Activated T-cell treated with anti-CD3 and anti-CD28 coated beads for 24 hours (primary cell): Measurements from ENCODE around the gene TMEM138.
"Not testable (repeated sequence)": the region's sequence is repeated elsewhere in the genome, so short reads cannot be mapped to it uniquely, and the experiment has no call there.

ENCODE experiments used
- DNase-seq: peaks from one replicate; pipeline ENCODE4 v3.0.0-alpha.2; 2020; ENCODE audit warnings: low read depth

Gene TMEM138

DNA sequence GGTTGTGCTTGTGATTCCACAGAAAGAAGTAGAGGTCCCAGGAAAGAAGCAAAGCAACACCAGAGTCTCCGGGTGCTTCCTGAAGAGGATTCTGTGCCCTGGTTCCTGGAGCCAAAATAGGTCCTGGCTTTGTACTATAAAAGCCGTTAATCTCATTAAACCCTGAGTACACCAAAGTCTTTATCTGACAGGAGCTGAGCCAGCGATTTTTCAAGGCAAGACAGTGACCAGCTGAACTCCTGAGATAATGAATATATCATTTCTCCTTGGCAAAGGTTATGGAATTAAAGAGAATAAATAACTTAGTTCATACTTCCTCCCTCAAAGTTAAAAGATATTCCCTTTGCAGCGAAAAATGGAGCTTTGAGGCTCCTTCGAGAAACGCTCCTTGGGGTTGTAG is 5.2 kb downstream of the TMEM138 start:
- no peak for DNase-seq

DNA sequence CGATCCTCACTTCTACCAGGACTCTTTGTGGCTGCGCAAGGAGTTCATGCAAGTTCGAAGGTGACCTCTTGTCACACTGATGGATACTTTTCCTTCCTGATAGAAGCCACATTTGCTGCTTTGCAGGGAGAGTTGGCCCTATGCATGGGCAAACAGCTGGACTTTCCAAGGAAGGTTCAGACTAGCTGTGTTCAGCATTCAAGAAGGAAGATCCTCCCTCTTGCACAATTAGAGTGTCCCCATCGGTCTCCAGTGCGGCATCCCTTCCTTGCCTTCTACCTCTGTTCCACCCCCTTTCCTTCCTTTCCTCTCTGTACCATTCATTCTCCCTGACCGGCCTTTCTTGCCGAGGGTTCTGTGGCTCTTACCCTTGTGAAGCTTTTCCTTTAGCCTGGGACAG is 6.5 kb downstream of the TMEM138 start:
- DNase-seq: no peak

DNA sequence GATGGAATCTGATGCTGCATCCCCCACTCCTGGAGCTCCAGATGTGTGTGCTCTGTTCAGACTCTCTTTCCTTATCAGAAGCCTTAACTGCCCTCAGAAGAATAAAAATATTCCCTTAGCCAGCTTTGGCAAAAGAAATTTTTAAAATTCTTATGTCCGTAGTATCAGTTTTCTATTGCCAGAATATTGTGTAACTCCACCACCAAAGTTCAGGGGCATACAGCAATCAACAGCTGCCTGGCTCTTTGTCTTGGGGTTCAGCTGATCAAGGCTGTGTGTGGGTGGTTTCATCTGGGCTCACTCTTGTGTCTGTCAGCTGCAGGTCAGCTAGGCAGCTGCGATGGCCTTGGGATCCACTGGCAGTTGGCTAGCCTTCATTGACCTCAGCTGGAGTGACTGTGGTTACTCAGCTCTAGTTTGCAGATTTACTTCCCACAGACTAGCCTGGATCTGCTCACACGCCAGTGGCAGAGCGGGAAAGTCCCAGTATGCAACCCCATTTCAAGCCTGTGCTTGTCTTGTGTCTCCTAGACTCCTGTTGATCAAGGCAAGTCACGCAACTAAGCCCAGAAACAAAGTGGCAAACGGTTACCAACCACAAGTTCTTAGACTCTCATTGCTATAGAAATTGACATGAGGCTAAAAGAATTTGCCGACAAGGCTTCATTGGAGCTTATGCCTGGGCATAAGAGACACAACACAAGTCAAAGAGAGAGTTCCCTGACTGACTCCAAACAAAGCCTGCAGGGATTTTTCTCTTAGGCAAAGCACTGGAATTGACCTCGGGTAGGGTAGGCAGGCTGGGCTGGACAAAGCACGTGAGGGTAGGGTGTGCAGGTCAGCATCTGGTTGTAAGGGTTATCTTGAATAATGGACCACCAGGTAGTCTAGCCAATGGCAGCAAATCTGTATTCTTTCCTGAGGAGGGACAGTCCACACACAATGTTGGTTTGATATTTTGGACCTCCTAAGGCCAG is 7.5 kb downstream of the TMEM138 start:
- no peak for DNase-seq

DNA sequence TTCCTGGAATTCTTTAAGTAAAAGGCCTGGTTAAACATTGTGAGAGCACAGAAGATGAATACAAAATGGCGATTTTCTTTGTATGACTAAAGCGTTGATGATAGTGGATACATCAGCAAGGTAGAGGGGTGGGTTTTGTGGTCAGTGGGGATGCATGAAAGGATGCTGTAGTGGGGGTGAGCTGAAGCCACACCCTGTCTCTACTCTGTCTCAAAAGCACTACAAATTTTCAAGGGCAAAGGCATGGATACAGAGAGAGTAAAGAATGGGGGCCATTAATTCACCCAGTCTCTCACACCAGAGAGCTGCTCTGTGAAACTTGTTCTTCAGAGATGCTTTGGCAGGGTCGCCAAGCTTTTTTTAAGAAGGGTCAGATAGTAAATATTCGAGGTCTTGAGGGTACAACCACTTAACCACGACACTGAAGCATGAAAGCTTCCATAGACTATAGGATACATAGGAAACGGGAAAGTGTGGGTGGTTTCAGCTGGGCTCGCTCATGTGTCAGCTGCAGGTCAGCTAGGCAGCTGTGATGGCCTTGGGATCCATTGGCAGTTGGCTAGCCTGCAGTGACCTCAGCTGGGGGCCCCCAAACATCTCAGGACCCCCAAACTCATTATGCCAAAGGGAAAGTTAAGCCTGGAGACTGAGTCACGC is 8.3 kb downstream of the TMEM138 start:
- DNase-seq: no peak

DNA sequence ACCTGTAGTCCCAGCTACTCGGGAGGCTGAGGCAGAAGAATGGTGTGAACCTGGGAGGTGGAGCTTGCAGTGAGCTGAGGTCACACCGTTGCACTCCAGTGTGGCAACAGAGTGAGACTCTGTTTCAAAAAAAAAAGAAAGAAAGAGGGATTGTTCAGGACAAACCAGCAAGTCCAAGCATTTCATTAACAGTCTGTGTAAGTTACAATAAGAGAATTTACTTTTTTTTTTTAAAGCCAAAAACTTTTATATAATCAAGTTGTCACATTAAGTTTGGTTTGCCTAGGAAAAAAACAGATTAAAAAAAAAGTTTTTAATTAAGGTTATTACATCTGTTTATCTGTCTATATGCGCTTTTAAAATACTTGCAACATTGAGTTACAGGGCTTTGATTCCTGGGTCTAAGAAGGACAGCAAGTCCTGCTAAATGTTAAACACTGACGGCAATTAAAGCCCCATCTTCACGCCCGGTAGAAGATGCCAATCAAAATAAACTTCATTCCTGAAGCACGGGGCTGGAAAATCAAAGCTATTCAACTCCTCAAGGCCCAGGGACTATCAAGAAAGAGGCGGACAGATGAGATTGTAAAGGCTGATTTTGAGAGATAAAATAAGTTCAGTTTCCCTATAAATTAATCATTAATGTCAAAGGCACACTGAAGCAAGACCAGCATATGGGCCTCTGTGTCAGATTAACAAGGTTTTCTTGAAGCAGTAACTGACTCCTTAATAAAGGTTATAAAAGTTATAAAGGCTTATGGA is 10.7 kb downstream of the TMEM138 start:
- DNase-seq: no peak

DNA sequence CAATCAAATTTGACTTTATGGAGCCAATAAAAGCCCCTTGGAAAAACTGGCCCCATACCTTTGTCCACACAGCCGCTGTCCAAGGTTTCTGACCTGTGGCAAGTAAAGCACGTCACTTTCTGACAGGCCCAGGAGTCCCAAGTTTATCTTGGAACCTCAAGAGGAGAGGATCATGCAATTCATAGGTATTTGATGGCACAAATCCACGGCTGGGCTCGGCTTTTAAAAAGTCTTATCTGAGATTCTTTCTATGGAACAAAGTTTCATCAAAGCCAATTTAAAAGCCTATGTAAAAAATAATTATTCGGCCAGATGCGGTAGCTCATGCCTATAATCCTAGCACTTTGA is 13.6 kb downstream of the TMEM138 start:
- no peak for DNase-seq

DNA sequence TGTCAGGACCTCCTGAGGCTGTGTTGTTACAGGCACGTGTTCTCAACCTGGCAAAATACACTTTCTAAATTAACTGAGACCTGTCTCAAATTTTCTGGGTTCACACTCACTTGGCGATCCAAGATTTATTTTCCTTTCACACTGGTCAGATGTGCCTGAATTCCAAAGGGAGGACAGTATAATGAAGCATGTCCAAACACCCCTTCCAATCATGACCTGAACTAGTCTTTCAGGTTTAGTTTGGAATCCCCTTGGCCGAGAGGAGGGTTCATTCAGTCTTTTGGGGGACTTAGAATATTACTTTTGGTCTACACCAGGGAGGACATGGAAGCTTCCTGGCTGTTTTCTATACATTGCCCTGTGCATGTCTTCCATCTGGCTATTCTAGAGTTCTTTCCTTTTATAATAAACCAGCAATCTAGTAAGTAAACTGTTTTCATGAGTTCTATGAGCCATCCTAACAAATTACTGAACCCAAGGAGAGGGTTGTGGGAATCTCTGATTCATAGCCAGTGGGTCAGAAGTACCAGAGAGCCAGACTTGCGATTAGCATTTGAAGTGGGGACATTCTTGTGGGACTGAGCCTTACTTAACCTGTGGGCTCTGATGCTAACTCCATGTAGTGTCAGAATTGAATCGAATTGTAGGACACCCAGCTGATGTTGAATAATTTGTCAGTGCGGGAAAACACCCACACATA is 15.4 kb downstream of the TMEM138 start:
- no peak for DNase-seq

DNA sequence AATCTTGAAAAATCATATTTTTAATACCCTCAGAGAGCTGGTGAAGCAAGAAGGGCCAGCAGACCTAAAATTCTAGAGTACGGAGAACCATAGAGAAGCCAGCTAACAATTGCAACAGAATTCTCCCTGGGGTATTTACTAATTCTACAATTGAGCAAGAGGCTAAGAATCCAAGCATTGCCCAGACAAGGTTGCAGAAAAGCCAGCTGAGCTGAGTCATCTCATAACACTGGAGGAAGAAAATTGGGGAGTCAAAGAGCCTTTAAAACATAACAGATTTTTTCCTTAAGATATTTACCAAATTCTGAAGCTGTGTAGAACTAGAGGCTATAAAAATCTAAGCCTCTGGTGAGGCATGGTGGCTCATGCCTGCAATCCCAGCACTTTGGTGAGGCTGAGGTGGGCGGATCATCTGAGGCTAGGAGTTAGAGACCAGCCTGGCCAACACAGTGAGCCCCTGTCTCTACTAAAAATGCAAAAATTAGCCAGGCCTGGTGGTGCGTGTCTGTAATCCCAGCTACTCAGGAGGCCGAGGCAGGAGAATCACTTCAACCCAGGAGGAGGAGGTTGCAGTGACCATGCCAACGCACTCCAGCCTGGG is 16.6 kb downstream of the TMEM138 start:
- DNase-seq: no peak

DNA sequence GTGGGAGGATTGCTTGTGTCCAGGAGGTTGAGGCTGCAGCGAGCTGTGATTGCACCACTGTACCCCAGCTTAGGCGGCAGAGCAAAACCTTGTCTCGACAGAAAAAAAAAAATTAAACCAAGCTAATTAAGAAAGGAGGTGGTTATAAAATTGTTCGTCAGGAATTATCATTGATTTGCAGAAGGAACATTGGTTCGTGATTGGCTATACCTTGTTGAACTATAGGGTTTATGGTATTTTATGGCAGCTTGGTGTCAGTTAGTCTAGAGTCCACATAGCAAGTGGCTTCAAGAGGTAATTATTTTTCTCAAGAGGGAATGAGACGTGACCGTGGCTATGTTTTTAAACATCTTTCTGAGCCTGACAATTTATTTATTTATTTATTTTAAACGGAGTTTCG is 18.7 kb downstream of the TMEM138 start:
- no peak for DNase-seq

DNA sequence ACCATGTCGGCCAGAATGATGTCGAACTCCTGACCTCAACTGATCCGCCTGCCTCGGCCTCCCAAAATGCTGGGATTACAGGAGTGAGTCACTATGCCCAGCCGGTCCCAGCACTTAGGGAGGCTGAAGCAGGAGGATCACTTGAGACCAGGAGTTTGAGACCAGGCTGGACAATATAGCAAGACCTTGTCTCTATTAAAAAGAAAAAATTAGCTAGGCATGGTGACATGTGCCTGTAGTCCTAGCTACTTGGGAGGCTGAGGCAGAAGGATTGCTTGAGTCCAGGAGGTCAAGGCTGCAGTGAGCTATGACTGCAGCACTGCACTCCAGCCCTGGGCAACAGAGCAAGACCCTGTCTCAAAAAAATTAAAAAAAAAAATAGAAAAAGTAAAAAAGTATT is 21.7 kb downstream of the TMEM138 start:
- DNase-seq: not testable (repeated sequence)

DNA sequence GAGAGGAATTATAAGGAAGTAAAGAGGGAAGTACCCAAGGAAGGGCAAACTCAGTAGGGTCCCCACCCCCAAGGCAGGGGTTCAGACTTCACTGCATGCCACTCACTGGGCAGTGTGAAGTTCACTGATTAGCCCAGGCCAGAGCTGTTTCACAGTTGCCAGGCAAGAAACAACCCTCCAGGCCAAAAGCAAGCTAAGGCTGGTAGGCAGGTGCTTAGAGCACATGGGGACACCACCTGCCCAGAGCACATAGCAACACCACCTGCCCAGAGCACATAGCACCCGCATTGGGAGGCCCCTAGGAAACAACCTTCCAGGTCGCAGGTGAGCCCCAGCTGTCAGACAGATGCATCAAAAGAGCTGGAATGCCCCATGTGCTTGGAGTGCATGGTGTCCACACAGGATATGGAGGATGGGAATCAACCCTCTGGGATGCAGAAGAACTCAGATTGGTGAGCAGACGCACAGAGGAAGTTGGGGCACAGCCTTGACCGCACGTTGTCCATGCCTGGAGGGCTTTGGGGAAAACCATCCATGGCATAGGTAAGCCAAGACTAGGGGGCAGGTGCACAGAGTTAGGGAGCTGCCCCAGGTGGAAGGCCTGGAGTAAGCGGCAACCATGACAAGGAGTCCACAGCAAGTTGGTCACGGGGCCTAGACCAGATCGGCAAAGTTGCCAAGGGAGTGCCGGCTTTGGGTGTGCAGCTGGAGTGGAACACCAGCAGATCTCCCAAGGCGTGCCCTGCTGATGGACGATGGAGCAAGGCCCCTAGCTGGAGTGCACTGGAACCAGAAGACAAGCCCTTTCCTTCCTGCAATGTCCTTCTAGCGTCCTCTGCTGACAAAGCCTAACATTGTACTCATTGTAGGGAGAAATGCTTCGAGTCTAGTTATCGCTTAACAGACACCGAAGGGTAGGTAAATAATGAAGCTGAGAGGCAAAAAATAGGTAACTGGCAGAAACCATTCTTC is 22.4 kb downstream of the TMEM138 start:
- DNase-seq: no peak

DNA sequence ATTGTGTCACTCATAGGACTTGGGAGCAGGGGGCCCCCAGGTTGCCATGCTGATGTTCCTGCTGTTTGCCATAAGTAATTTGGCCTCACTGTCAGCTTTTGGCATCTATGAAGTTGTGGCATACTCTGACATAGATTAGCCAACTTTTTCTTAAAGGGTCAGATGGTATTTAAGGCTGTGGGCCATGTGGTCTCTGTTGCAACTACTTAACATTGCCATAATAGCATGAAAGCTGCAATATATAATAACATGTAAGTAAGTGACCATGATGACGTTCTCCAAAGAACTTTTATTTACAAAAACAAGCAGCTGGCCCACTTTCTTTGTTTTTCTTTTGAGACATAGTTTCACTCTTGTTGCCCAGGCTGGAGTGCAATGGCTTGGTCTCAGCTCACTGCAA is 28.0 kb downstream of the TMEM138 start:
- no peak for DNase-seq

DNA sequence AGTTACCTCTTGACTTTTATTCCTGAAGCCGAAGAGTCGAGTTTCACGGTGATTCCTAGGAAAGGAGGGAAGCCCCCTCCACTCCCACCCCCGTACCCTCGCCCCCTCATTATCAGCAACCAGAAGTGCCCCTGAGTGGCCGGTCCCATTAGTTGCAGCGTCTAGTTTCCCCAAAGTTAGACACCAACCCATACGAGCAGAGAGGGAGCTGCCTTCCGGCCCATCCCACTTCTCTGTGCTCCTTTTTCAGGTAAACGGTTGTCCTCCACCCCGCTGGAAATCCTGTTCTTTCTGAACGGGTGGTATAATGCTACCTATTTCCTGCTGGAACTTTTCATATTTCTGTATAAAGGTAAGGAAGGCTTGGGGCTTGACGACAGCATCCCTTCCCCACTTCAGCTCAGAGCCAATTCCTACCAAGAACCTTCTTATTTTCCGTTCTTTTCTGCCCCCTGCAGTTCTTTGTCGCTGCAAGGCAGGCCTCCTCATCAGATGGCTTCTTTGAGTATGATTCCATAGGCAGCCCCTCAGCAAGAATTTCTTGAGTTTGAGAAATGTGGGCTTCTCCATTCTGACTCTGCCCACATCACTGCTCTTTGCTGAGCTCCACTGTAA is 30.9 kb downstream of the TMEM138 start:
- DNase-seq: no peak

DNA sequence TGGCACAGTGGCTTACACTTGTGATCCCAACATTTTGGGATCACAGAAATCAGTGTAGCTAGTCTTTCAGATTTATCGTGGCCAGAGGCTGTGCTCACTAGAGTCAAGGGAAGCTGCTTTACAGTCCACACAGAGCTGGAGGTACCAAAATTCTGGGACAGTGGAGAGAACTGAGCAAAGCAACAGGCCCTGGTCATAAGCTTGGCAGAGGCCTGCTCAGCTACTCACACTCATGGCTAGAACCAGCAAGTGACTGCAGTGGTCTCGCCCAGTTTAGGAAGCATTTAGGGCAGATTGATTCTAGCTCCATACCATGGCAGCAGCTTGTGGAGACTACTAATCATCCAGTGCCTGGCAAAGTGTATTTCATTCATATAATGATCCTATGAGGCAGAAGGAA is 39.0 kb downstream of the TMEM138 start:
- DNase-seq: no peak

DNA sequence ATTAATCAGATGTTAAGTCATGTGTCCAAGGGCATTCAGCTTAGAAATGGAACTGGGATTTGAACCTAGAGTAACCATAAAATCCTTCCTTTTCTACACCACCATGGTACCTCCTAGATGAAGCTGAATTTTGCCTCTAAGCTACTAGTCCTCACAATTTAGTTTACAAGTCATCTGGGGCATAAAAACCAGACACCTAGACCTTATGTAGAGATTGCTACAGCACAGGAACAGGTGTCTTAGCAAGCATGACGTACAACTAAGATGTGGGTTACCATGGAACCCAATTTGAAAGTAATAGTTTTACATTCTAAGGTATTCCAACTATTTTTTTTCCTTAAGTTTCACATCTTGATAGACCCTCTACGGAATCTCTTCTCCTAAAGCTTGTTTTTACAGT is 39.4 kb downstream of the TMEM138 start:
- DNase-seq: no peak

DNA sequence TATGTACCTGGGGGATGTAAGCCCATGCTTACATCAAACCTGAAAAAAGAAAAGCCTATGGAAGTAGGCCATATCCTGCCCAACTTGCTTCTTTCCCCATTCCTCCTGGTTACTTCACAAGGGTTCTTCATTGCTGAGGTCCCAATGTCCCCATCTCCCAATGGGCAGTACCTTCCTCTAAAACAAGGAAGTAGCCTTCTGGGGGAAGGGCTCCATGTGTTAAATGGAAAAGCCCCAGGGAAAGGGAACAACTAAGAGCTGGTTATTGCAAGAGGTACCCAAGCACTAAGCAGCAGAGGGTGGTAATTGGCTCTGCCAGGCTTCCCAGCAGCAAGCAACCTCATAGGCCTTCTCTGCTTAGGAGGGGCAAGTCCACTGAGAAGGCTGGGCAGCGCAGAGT is 41.5 kb downstream of the TMEM138 start:
- no peak for DNase-seq

DNA sequence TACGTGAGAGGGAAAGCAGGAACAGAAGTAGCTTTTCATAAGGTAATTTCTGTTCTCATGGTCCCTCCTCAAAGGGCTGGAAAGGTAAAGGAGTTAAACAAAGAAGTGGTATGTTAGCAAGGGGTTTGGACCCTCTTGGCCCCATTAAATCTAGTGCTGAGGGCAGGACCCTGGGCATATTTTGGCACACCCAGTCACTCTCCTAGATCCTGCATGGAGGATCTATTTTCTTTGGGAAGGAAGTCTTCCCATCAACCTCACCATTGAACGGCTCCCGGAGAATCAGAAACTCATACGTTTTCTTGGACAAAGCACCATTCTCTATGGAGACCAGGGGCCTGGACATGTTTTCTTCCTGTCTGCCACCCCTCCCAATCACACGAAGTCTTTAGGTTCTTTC is 41.9 kb downstream of the TMEM138 start:
- no peak for DNase-seq

DNA sequence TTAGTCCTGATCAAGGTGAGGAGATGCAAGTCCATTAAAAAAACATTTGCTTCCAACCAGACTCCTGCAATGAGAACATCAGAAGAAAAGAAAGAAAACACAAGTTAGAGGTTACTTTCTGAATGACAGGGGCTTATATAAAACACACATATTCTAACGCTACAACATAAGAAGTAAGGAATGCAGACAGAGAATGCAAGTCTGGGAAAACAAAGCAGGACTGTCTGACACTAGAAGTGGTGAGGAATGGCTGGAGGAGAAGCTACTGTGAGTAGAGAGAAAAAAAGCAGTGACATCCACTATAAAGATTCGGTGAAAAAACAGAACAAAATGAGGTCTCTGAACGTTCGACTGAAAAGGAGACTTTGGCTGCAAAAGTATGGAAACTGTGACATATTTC is 42.5 kb downstream of the TMEM138 start:
- DNase-seq: no peak

DNA sequence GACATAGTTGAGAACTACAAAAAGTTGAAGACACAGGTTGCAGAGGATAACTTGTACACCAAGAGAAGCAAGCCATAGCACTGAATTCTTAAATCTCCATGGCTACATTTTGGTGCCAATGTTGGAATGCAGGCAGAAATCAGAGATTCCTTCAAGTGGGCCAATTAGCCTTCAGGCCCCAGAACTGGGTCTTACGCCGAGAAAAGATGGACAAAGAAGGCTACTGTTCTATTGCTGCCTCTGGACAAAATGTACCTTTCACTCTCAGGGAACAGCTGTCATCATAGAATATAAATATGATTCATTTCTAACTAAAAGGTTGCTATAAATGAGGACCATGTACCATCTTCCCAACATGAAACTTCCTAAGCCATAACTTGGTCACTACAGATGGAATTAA is 43.9 kb downstream of the TMEM138 start:
- DNase-seq: no peak
